Measurements from ENCODE around the gene ZNF823.
A peak's percentile ranks its signal among the peaks of the same experiment; 100 is the strongest.
"Not testable (repeated sequence)": the region's sequence is repeated elsewhere in the genome, so short reads cannot be mapped to it uniquely, and the experiment has no call there.

ZNF823 gene

GRCh38 chr19:11738746-11739620 is at the start of gene ZNF823:
TSS of gene ZNF823 (minus strand) at chr19:11738946. CDS start at chr19:11738819, 127 bp downstream.
- peak; percentile 93 for DNase-seq (ENCODE audit: extremely low read depth, low read depth)
- no peak for TF ChIP-seq CTCF (IDR thresholded peaks at IDR 0.05; ENCODE audit: low read depth, low read length)

- no peak for TF ChIP-seq CTCF (IDR thresholded peaks at IDR 0.05; ENCODE audit: low read depth, low read length)
- DNase-seq (ENCODE audit: extremely low read depth, low read depth), result no peak
These were observed 48.8 kb upstream of the ZNF823 start for GRCh38 chr19:11787536-11787935.

- DNase-seq (ENCODE audit: extremely low read depth, low read depth), result no peak
- TF ChIP-seq CTCF (IDR thresholded peaks at IDR 0.05; ENCODE audit: low read depth, low read length), result no peak
These were observed 45.6 kb upstream of the ZNF823 start for GRCh38 chr19:11784356-11784755.

GRCh38 chr19:11783767-11784166 is 45.0 kb upstream of the ZNF823 start:
- no peak for DNase-seq (ENCODE audit: extremely low read depth, low read depth)
- no peak for TF ChIP-seq CTCF (IDR thresholded peaks at IDR 0.05; ENCODE audit: low read depth, low read length)

- DNase-seq (ENCODE audit: extremely low read depth, low read depth), result no peak
- TF ChIP-seq CTCF (IDR thresholded peaks at IDR 0.05; ENCODE audit: low read depth, low read length), result no peak
These were observed 42.7 kb upstream of the ZNF823 start for GRCh38 chr19:11781295-11782057.

GRCh38 chr19:11780431-11781020 is 41.8 kb upstream of the ZNF823 start:
- no peak for DNase-seq (ENCODE audit: extremely low read depth, low read depth)
- TF ChIP-seq CTCF (IDR thresholded peaks at IDR 0.05; ENCODE audit: low read depth, low read length), result no peak

- not testable (repeated sequence) for DNase-seq (ENCODE audit: extremely low read depth, low read depth)
These were observed 37.9 kb upstream of the ZNF823 start for GRCh38 chr19:11776669-11777068.

- not testable (repeated sequence) for DNase-seq (ENCODE audit: extremely low read depth, low read depth)
These were observed 32.8 kb upstream of the ZNF823 start for GRCh38 chr19:11771520-11771919.

All from AG09319 (cell line).